Esophagus squamous epithelium (tissue), 4 donors: Measurements from ENCODE around the gene DELE1.

Source experiments
- POLR2A ChIP-seq, 4 donors: fragments of 450-650 bp; IDR thresholded peaks; one replicate each; pipeline ENCODE4 v1.6.1; 2017; ENCODE audit warnings: antibody characterized with exemption in 4 of 4, mild to moderate bottlenecking in 4 of 4, moderate library complexity in 3 of 4
- TF ChIP-seq, protein P1 (sequence below), 6 experiments: fragments of 450-650 bp in 4 of 6; fragments of 200-600 bp in 2 of 6; sonication (generic) in 2 of 6; IDR thresholded peaks; one replicate each; pipeline ENCODE4 v1.5.1; 2016 to 2019; ENCODE audit warnings: antibody characterized with exemption in 6 of 6, mild to moderate bottlenecking in 4 of 6, moderate library complexity in 4 of 6

- TF ChIP-seq, protein P1, sequence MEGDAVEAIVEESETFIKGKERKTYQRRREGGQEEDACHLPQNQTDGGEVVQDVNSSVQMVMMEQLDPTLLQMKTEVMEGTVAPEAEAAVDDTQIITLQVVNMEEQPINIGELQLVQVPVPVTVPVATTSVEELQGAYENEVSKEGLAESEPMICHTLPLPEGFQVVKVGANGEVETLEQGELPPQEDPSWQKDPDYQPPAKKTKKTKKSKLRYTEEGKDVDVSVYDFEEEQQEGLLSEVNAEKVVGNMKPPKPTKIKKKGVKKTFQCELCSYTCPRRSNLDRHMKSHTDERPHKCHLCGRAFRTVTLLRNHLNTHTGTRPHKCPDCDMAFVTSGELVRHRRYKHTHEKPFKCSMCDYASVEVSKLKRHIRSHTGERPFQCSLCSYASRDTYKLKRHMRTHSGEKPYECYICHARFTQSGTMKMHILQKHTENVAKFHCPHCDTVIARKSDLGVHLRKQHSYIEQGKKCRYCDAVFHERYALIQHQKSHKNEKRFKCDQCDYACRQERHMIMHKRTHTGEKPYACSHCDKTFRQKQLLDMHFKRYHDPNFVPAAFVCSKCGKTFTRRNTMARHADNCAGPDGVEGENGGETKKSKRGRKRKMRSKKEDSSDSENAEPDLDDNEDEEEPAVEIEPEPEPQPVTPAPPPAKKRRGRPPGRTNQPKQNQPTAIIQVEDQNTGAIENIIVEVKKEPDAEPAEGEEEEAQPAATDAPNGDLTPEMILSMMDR (IDR thresholded peaks at IDR 0.05): no peak
- TF ChIP-seq POLR2A (IDR thresholded peaks at IDR 0.05): no peak
These were observed 19.1 kb upstream of the DELE1 start for GRCh38 chr5:141904551-141904950.
